K562 (cell line): ENCODE results near the gene COPA. TPM values are rescaled to one million over a fixed set of nuclear protein-coding genes. Genes with fewer than 3 reads are reported as not detected.

Experiments
- CHCHD3 ChIP-seq: fragments of 250-450 bp; sonication (Bioruptor Pico); IDR thresholded peaks from 2 replicates; pipeline ENCODE4 v2.1.2; 2022; ENCODE audit warnings: mild to moderate bottlenecking
- ETS2 ChIP-seq: IDR thresholded peaks from 2 replicates; pipeline ENCODE4 v1.6.1; 2016; ENCODE audit warnings: borderline replicate concordance, missing genetic modification characterization, mild to moderate bottlenecking, moderate library complexity, missing compliant biosample characterization; ENCODE audit not compliant: poor library complexity, severe bottlenecking
- FOS ChIP-seq: IDR thresholded peaks from 3 replicates; pipeline ENCODE4 v1.6.1; 2011; ENCODE audit not compliant: insufficient read length; ENCODE audit errors: extremely low read depth
- MCM7 ChIP-seq, 2 experiments: fragments of 450-650 bp; IDR thresholded peaks; 2 replicates each; pipeline ENCODE4 v1.6.1; 2016 to 2018
- NONO ChIP-seq, 2 experiments: fragments of 200-400 bp in 1 of 2; fragments of 450-650 bp in 1 of 2; formaldehyde crosslinking in 1 of 2; IDR thresholded peaks; 2 replicates each; pipeline ENCODE4 v1.6.1; 2017; ENCODE audit warnings: low read depth in 2 of 2, mild to moderate bottlenecking in 2 of 2, moderate library complexity in 2 of 2, low read length in 1 of 2
- PML ChIP-seq: IDR thresholded peaks from 2 replicates; pipeline ENCODE4 v1.6.1; 2012; ENCODE audit warnings: low read length, inconsistent platforms
- TARDBP ChIP-seq: fragments of 450-650 bp; IDR thresholded peaks from 2 replicates; pipeline ENCODE4 v1.6.1; 2016
- ZFP91 ChIP-seq: sonication (generic); formaldehyde crosslinking; IDR thresholded peaks from 2 replicates; pipeline ENCODE4 v1.8.0; 2022; ENCODE audit warnings: mild to moderate bottlenecking, missing genetic modification reagents
- ZNF398 ChIP-seq: fragments of 250-450 bp; sonication (Bioruptor Pico); IDR thresholded peaks from 2 replicates; pipeline ENCODE4 v1.8.0; 2021; ENCODE audit warnings: moderate library complexity, mild to moderate bottlenecking, inconsistent platforms
- ZNF436 ChIP-seq: fragments of 250-450, 450-650 bp; sonication (Bioruptor Pico); formaldehyde crosslinking; IDR thresholded peaks from 2 replicates; pipeline ENCODE4 v1.7.0; 2020; ENCODE audit warnings: mild to moderate bottlenecking
- polyA plus RNA-seq, 8 experiments: library from polyadenylated mRNA; depleted of rRNA in 4 of 8; stranded (reverse) in 5 of 8; unstranded in 3 of 8; fragments of >200 nt; fragmentation: Nextera tagmentation in 2 of 8; fragmentation: Illumina TruSeq in 1 of 8; extraction: Ambion mirVana in 2 of 8; extraction: Trizol in 1 of 8; gene quantifications; 2 replicates each; pipeline versions ENCODE4 v1.2.1 to v1.2.3, GENCODE V29; 2011 to 2014; ENCODE audit warnings: inconsistent platforms in 1 of 8, missing spikeins in 1 of 8
- total RNA-seq, 7 experiments: library from RNA; depleted of rRNA in 6 of 7; stranded (reverse); fragments of >200 nt in 6 of 7; fragmentation: Illumina TruSeq in 2 of 7; extraction: Trizol in 2 of 7; gene quantifications; 2 replicates each; pipeline versions ENCODE4 v1.2.1 to v1.2.3, GENCODE V29; 2011 to 2021; ENCODE audit warnings: low replicate concordance in 1 of 7
- TF ChIP-seq, protein P1 (sequence below): sonication (generic); formaldehyde crosslinking; IDR thresholded peaks from 2 replicates; pipeline ENCODE4 v1.8.0; 2023; ENCODE audit warnings: mild to moderate bottlenecking, missing genetic modification reagents
- TF ChIP-seq, protein P2 (sequence below): IDR thresholded peaks from 2 replicates; pipeline ENCODE4 v1.6.1; 2012; ENCODE audit warnings: low read depth, low read length, improper control_type of control experiment, borderline replicate concordance
- TF ChIP-seq, protein P3 (sequence below): sonication (generic); formaldehyde crosslinking; IDR thresholded peaks from 2 replicates; pipeline ENCODE4 v1.8.1; 2023; ENCODE audit warnings: mild to moderate bottlenecking, missing genetic modification reagents
- TF ChIP-seq, protein P4 (sequence below): fragments of 250-450 bp; sonication (Bioruptor Pico); IDR thresholded peaks from 2 replicates; pipeline ENCODE4 v1.8.0; 2021; ENCODE audit warnings: moderate library complexity, mild to moderate bottlenecking, inconsistent platforms

Gene COPA
- total and polyA plus RNA-seq, 9 of the 15 experiments (the other 6 are each of a cell fraction or from before 2014, with no cell fraction given) = 49.8 to 222 (median 110) TPM

DNA sequence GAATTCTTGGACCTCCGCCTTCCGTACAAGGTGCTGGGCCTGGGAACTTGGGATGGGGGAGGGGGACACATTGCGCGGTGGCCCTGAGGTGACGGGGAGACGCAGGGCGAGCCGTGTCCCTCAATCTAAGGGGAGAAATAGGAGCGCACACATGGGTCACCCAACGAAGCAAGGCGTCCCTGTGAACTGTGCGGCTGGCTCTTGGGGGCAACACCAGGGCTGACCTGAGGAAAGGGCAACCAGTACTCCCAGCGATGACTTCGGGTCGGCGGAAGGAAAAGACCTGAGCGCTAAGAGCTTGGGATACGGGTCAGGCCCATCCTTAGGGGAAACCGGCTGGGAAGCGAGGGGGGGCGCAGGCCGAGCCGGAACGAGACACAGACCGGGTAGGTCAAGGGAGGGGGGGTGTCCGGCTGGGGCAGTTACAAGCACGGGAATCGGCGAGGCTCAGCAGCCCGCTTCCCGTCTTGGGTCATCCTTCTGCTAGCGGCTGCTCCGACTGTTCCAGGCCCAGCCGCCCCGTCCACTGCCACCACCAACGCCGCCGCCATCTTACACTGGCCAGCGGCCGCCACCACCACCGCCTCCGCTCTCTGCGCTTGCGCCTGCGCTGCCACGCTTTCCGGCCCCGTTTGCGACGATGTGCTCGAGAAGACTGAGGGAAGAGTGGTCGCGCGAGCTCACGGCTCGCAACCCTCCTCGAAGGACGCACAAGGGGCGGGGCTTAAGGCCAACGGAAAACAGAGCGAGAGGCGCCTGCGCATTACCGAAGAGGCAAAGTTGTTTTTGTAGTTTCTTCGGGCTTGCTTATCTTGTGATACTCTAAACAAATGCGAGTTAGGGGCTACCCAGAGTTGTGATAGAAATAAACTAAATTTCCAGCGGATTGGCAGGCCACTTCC lies 80.9 kb downstream of the COPA start, which contains the start of gene DCAF8 (continued):
- TF ChIP-seq, protein P1, sequence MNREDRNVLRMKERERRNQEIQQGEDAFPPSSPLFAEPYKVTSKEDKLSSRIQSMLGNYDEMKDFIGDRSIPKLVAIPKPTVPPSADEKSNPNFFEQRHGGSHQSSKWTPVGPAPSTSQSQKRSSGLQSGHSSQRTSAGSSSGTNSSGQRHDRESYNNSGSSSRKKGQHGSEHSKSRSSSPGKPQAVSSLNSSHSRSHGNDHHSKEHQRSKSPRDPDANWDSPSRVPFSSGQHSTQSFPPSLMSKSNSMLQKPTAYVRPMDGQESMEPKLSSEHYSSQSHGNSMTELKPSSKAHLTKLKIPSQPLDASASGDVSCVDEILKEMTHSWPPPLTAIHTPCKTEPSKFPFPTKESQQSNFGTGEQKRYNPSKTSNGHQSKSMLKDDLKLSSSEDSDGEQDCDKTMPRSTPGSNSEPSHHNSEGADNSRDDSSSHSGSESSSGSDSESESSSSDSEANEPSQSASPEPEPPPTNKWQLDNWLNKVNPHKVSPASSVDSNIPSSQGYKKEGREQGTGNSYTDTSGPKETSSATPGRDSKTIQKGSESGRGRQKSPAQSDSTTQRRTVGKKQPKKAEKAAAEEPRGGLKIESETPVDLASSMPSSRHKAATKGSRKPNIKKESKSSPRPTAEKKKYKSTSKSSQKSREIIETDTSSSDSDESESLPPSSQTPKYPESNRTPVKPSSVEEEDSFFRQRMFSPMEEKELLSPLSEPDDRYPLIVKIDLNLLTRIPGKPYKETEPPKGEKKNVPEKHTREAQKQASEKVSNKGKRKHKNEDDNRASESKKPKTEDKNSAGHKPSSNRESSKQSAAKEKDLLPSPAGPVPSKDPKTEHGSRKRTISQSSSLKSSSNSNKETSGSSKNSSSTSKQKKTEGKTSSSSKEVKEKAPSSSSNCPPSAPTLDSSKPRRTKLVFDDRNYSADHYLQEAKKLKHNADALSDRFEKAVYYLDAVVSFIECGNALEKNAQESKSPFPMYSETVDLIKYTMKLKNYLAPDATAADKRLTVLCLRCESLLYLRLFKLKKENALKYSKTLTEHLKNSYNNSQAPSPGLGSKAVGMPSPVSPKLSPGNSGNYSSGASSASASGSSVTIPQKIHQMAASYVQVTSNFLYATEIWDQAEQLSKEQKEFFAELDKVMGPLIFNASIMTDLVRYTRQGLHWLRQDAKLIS (CRISPR knock-in tag) = no peak; the same call in 1 of the 2 replicates
- TF ChIP-seq MCM7 (IDR thresholded peaks at IDR 0.05) (no peak), PML (peak; percentile 79), NONO (IDR thresholded peaks at IDR 0.05; ENCODE audit: low read depth in 2 of 2, low read length in 1 of 2) (peak in 1 of 2 experiments; percentile 58; a peak in 2 of 4 replicates), ETS2 (no peak), ZFP91 (CRISPR knock-in tag) (no peak), ZNF398 (no peak), CHCHD3 (CRISPR knock-in tag) (no peak), FOS (no peak), TARDBP (peak; percentile 79; the same call in 1 of the 2 replicates), ZNF436 (no peak)
- TF ChIP-seq, protein P2, sequence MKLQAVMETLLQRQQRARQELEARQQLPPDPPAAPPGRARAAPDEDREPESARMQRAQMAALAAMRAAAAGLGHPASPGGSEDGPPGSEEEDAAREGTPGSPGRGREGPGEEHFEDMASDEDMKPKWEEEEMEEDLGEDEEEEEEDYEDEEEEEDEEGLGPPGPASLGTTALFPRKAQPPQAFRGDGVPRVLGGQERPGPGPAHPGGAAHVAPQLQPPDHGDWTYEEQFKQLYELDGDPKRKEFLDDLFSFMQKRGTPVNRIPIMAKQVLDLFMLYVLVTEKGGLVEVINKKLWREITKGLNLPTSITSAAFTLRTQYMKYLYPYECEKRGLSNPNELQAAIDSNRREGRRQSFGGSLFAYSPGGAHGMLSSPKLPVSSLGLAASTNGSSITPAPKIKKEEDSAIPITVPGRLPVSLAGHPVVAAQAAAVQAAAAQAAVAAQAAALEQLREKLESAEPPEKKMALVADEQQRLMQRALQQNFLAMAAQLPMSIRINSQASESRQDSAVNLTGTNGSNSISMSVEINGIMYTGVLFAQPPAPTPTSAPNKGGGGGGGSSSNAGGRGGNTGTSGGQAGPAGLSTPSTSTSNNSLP = no peak
- TF ChIP-seq, protein P3, sequence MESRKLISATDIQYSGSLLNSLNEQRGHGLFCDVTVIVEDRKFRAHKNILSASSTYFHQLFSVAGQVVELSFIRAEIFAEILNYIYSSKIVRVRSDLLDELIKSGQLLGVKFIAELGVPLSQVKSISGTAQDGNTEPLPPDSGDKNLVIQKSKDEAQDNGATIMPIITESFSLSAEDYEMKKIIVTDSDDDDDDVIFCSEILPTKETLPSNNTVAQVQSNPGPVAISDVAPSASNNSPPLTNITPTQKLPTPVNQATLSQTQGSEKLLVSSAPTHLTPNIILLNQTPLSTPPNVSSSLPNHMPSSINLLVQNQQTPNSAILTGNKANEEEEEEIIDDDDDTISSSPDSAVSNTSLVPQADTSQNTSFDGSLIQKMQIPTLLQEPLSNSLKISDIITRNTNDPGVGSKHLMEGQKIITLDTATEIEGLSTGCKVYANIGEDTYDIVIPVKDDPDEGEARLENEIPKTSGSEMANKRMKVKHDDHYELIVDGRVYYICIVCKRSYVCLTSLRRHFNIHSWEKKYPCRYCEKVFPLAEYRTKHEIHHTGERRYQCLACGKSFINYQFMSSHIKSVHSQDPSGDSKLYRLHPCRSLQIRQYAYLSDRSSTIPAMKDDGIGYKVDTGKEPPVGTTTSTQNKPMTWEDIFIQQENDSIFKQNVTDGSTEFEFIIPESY = no peak
- TF ChIP-seq, protein P4, sequence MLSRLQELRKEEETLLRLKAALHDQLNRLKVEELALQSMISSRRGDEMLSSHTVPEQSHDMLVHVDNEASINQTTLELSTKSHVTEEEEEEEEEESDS = no peak
